Measurements from ENCODE around the gene LGALS12. TPM values are rescaled to one million over a fixed set of nuclear protein-coding genes. Genes with fewer than 3 reads are reported as not detected.

The LGALS12 gene
- total RNA-seq, 1 experiment from 2014 or later: not detected

DNA sequence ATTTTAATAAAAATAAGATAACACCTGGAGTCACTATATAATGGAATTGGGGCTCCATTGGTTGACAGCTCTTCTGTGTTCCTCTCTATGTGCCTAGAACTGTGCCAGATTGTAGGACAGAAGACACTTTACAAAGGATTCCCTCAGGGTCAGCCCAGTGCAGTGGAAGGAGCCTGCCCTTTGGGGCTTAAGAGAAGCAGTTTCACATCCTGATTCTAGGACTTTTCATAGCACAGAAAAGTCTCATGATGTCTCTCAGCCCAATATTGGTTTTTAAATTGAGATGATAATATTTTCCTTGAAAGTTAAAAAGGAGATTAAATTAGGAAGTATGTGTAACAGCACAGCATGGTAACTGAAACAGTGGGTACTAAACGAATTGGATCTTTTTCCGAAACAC is 37.8 kb downstream of the LGALS12 start:
- Mint-ChIP-seq H3K9me3 (ENCODE audit: unreplicated experiment) (no peaks in the 10 kb centered on the region), H3K27ac (ENCODE audit: unreplicated experiment) (no peak overlapping the region), H3K4me1 (ENCODE audit: low read depth, unreplicated experiment) (no peaks in the 10 kb centered on the region), H3K4me3 (ENCODE audit: unreplicated experiment) (no peak overlapping the region), H3K27me3 (ENCODE audit: insufficient read depth, unreplicated experiment) (no peaks in the 10 kb centered on the region), H3K36me3 (ENCODE audit: insufficient read depth, unreplicated experiment) (no peaks in the 10 kb centered on the region)
- no TSS peak for BruUV-seq (replicated peaks)
- Histone ChIP-seq H3K9me3 (no peaks in the 10 kb centered on the region), H3K27me3 (replicated peaks; ENCODE audit: control insufficient read depth, insufficient read depth, low read length) (no peaks in the 10 kb centered on the region), H3K4me1 (no peaks in the 10 kb centered on the region), H3K36me3 (ENCODE audit: control insufficient read depth, insufficient read depth, low read length) (no peaks in the 10 kb centered on the region), H3K4me3 (ENCODE audit: low read depth, low read length) (no peak overlapping the region)
- no peak for DNase-seq
- ChIA-PET CTCF (no interaction called here), POLR2A (no interaction called here)
- TF ChIP-seq, protein P1, sequence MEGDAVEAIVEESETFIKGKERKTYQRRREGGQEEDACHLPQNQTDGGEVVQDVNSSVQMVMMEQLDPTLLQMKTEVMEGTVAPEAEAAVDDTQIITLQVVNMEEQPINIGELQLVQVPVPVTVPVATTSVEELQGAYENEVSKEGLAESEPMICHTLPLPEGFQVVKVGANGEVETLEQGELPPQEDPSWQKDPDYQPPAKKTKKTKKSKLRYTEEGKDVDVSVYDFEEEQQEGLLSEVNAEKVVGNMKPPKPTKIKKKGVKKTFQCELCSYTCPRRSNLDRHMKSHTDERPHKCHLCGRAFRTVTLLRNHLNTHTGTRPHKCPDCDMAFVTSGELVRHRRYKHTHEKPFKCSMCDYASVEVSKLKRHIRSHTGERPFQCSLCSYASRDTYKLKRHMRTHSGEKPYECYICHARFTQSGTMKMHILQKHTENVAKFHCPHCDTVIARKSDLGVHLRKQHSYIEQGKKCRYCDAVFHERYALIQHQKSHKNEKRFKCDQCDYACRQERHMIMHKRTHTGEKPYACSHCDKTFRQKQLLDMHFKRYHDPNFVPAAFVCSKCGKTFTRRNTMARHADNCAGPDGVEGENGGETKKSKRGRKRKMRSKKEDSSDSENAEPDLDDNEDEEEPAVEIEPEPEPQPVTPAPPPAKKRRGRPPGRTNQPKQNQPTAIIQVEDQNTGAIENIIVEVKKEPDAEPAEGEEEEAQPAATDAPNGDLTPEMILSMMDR (IDR thresholded peaks at IDR 0.05; ENCODE audit: insufficient read depth in 1 of 2, low read depth in 1 of 2, low read length in 1 of 2, severe bottlenecking in 1 of 2, unreplicated experiment in 1 of 2): no peak
- intact Hi-C loops (cut with micrococcal nuclease; ENCODE audit: unreplicated experiment): no loop called here

DNA sequence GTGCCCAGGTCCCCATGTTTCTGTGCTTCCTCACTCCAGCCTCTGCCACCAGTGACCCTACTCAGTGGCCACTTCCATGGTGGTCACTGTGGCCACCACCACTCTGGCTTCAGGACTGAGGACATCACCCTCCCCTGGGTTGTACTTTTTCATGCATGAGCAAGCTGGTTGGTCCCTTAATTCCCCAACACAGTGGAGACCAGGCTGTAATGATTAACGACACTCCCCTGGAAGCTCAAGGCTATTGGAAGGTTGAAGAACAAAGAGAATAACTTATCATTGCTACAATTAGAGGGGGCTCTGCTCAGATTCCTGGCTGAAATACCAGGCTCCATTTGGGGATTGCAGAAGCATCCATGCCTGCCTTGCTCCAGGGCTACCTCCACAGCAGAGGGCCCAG is 41.2 kb downstream of the LGALS12 start:
- no peak overlapping the region for H3K4me3 Mint-ChIP-seq (ENCODE audit: unreplicated experiment)
- no peaks in the 10 kb centered on the region for H3K9me3 Mint-ChIP-seq (ENCODE audit: unreplicated experiment)
- no peak for DNase-seq
- peaks cover 4% of the 10 kb centered on the region for H3K36me3 Mint-ChIP-seq (ENCODE audit: insufficient read depth, unreplicated experiment)
- no peaks in the 10 kb centered on the region for H3K27me3 ChIP-seq (replicated peaks; ENCODE audit: control insufficient read depth, insufficient read depth, low read length)
- no peaks in the 10 kb centered on the region for H3K4me1 Mint-ChIP-seq (ENCODE audit: low read depth, unreplicated experiment)
- intact Hi-C loops (cut with micrococcal nuclease; ENCODE audit: unreplicated experiment): no loop called here
- TF ChIP-seq, protein P1 (IDR thresholded peaks at IDR 0.05; ENCODE audit: insufficient read depth in 1 of 2, low read depth in 1 of 2, low read length in 1 of 2, severe bottlenecking in 1 of 2, unreplicated experiment in 1 of 2): no peak
- H3K27me3 Mint-ChIP-seq (ENCODE audit: insufficient read depth, unreplicated experiment): no peaks in the 10 kb centered on the region
- H3K4me1 ChIP-seq: no peaks in the 10 kb centered on the region
- ChIA-PET POLR2A (no interaction called here), CTCF (no interaction called here)
- H3K4me3 ChIP-seq (ENCODE audit: low read depth, low read length): no peak overlapping the region
- H3K27ac Mint-ChIP-seq (ENCODE audit: unreplicated experiment): no peak overlapping the region
- no TSS peak for BruUV-seq (replicated peaks)
- no peaks in the 10 kb centered on the region for H3K36me3 ChIP-seq (ENCODE audit: control insufficient read depth, insufficient read depth, low read length)
- H3K9me3 ChIP-seq: no peaks in the 10 kb centered on the region

DNA sequence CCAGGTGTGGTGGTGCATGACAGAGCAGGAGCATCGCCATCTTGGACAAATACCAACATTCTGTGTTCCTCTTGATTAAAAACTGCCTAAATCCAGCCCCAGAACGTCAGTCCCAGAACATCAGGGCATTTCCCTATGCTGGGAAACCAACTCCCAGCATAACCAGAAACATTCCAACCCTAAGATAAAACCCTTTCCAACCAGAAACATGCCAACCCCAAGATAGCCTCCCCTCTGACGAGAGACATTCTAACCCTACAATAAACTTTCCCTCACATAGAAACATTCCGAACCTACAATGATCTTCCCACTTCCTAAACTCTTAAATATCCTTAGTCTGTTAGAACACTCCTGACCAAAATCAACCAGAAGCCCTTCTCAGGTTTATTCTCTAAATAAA is 42.3 kb downstream of the LGALS12 start:
- ChIA-PET POLR2A (no interaction called here), CTCF (no interaction called here)
- TF ChIP-seq, protein P1 (IDR thresholded peaks at IDR 0.05; ENCODE audit: insufficient read depth in 1 of 2, low read depth in 1 of 2, low read length in 1 of 2, severe bottlenecking in 1 of 2, unreplicated experiment in 1 of 2): no peak
- Mint-ChIP-seq H3K36me3 (ENCODE audit: insufficient read depth, unreplicated experiment) (peaks cover 4% of the 10 kb centered on the region), H3K4me3 (ENCODE audit: unreplicated experiment) (no peak overlapping the region), H3K27ac (ENCODE audit: unreplicated experiment) (no peak overlapping the region), H3K27me3 (ENCODE audit: insufficient read depth, unreplicated experiment) (no peaks in the 10 kb centered on the region), H3K4me1 (ENCODE audit: low read depth, unreplicated experiment) (no peaks in the 10 kb centered on the region), H3K9me3 (ENCODE audit: unreplicated experiment) (no peaks in the 10 kb centered on the region)
- DNase-seq: no peak
- no peaks in the 10 kb centered on the region for H3K27me3 ChIP-seq (replicated peaks; ENCODE audit: control insufficient read depth, insufficient read depth, low read length)
- H3K4me3 ChIP-seq (ENCODE audit: low read depth, low read length): no peak overlapping the region
- intact Hi-C loops (cut with micrococcal nuclease; ENCODE audit: unreplicated experiment): no loop called here
- H3K9me3 ChIP-seq: no peaks in the 10 kb centered on the region
- no peaks in the 10 kb centered on the region for H3K4me1 ChIP-seq
- H3K36me3 ChIP-seq (ENCODE audit: control insufficient read depth, insufficient read depth, low read length): no peaks in the 10 kb centered on the region
- BruUV-seq (replicated peaks): no TSS peak

All from Caco-2 (cell line).